HG02759 (cell line): ENCODE measurements around the gene MAG.
"Not testable (repeated sequence)": the region's sequence is repeated elsewhere in the genome, so short reads cannot be mapped to it uniquely, and the experiment has no call there.

Source experiments
- ATAC-seq: cut with Tn5 transposase; IDR thresholded peaks from one replicate; pipeline ENCODE4 v1.9.1; 2021; ENCODE audit warnings: mild to moderate bottlenecking, moderate library complexity; ENCODE audit not compliant: unreplicated experiment

The MAG gene

GRCh38 chr19:35279374-35279773 lies 12.6 kb upstream of the MAG start:
- ATAC-seq: no peak

GRCh38 chr19:35279985-35280821 lies 11.8 kb upstream of the MAG start:
- ATAC-seq: no peak

- no peak for ATAC-seq
These were observed 10.7 kb upstream of the MAG start for GRCh38 chr19:35281303-35281702.

GRCh38 chr19:35284153-35285094 lies 7.5 kb upstream of the MAG start:
- ATAC-seq: no peak

GRCh38 chr19:35285095-35285449 lies 6.9 kb upstream of the MAG start:
- no peak for ATAC-seq

GRCh38 chr19:35285465-35285864 lies 6.5 kb upstream of the MAG start:
- not testable (repeated sequence) for ATAC-seq

- ATAC-seq: not testable (repeated sequence)
These were observed 5.9 kb upstream of the MAG start for GRCh38 chr19:35286101-35286500.

GRCh38 chr19:35287713-35288112 lies 4.2 kb upstream of the MAG start:
- ATAC-seq: no peak

GRCh38 chr19:35288331-35288730 lies 3.6 kb upstream of the MAG start:
- no peak for ATAC-seq

GRCh38 chr19:35288906-35289305 lies 3.1 kb upstream of the MAG start:
- no peak for ATAC-seq

- ATAC-seq: no peak
These were observed 1.4 kb upstream of the MAG start for GRCh38 chr19:35290381-35291127.

GRCh38 chr19:35291259-35291658 lies 702 bp upstream of the MAG start:
- no peak for ATAC-seq

- ATAC-seq: no peak
These were observed 731 bp downstream of the MAG start for GRCh38 chr19:35292421-35293362.

GRCh38 chr19:35293363-35293739 lies 1.4 kb downstream of the MAG start:
- ATAC-seq: no peak

GRCh38 chr19:35293808-35294207 lies 1.8 kb downstream of the MAG start:
- ATAC-seq: no peak

GRCh38 chr19:35294328-35294727 lies 2.4 kb downstream of the MAG start:
- ATAC-seq: no peak

GRCh38 chr19:35294859-35295791 lies 3.2 kb downstream of the MAG start:
- no peak for ATAC-seq

- ATAC-seq: peak; percentile 48
These were observed 4.0 kb downstream of the MAG start for GRCh38 chr19:35295792-35296462.
